HepG2 (cell line): Measurements from ENCODE around the gene DDX28. TPM values are rescaled to one million over a fixed set of nuclear protein-coding genes. Genes with fewer than 3 reads are reported as not detected.

Experiments used
- AHR ChIP-seq: IDR thresholded peaks from 2 replicates; pipeline ENCODE4 v1.6.1; 2018; ENCODE audit warnings: missing genetic modification reagents, missing compliant biosample characterization
- CREB3 ChIP-seq: sonication (generic); formaldehyde crosslinking; IDR thresholded peaks from 2 replicates; pipeline ENCODE4 v1.5.0; 2020; ENCODE audit warnings: missing genetic modification reagents
- GABPB1 ChIP-seq: IDR thresholded peaks from 2 replicates; pipeline ENCODE4 v1.6.1; 2016; ENCODE audit warnings: mild to moderate bottlenecking, missing genetic modification reagents, moderate library complexity, missing compliant biosample characterization
- GATAD1 ChIP-seq: IDR thresholded peaks from 2 replicates; pipeline ENCODE4 v1.6.1; 2016; ENCODE audit warnings: missing genetic modification reagents, missing compliant biosample characterization
- HNRNPUL1 ChIP-seq: fragments of 200-400 bp; formaldehyde crosslinking; IDR thresholded peaks from 2 replicates; pipeline ENCODE4 v1.6.1; 2017; ENCODE audit warnings: low read depth, mild to moderate bottlenecking, low read length, moderate library complexity
- IRF1 ChIP-seq: sonication (generic); formaldehyde crosslinking; IDR thresholded peaks from 2 replicates; pipeline ENCODE4 v1.4.0; 2020; ENCODE audit warnings: low read depth, mild to moderate bottlenecking, missing genetic modification reagents
- MZF1 ChIP-seq: sonication (generic); formaldehyde crosslinking; IDR thresholded peaks from 2 replicates; pipeline ENCODE4 v1.8.1; 2023; ENCODE audit warnings: mild to moderate bottlenecking, missing genetic modification reagents, borderline replicate concordance
- SOX5 ChIP-seq: IDR thresholded peaks from 2 replicates; pipeline ENCODE4 v1.6.1; 2016; ENCODE audit warnings: borderline replicate concordance
- ZBTB43 ChIP-seq: sonication (generic); formaldehyde crosslinking; conservative IDR thresholded peaks from 2 replicates; pipeline ENCODE4 v1.4.0; 2020; ENCODE audit warnings: missing genetic modification reagents
- ZBTB7A ChIP-seq: sonication (generic); formaldehyde crosslinking; IDR thresholded peaks from 2 replicates; pipeline ENCODE4 v1.8.0; 2022; ENCODE audit warnings: mild to moderate bottlenecking, missing genetic modification reagents
- ZNF292 ChIP-seq: sonication (generic); formaldehyde crosslinking; IDR thresholded peaks from 2 replicates; pipeline ENCODE4 v1.8.1; 2022; ENCODE audit warnings: mild to moderate bottlenecking, low read depth, missing genetic modification reagents, borderline replicate concordance
- ZNF605 ChIP-seq: sonication (generic); formaldehyde crosslinking; IDR thresholded peaks from 2 replicates; pipeline ENCODE4 v1.8.0; 2022; ENCODE audit warnings: mild to moderate bottlenecking, missing genetic modification reagents
- ZNF670 ChIP-seq: sonication (generic); formaldehyde crosslinking; IDR thresholded peaks from 2 replicates; pipeline ENCODE4 v1.8.0; 2022; ENCODE audit warnings: mild to moderate bottlenecking, missing genetic modification reagents, borderline replicate concordance
- ZSCAN21 ChIP-seq: sonication (generic); formaldehyde crosslinking; IDR thresholded peaks from 2 replicates; pipeline ENCODE4 v1.8.0; 2022; ENCODE audit warnings: mild to moderate bottlenecking, missing genetic modification reagents, moderate library complexity, borderline replicate concordance
- polyA plus RNA-seq, 8 experiments: library from polyadenylated mRNA; depleted of rRNA in 3 of 8; stranded (reverse) in 7 of 8; unstranded in 1 of 8; fragments of >200 nt; fragmentation: Illumina TruSeq in 4 of 8; extraction: Trizol in 4 of 8; gene quantifications; 2 replicates each; pipeline versions ENCODE4 v1.2.1 to v1.2.3, GENCODE V29; 2011 to 2016; ENCODE audit warnings: low read depth in 4 of 8, missing spikeins in 1 of 8, mixed read lengths in 1 of 8; ENCODE audit not compliant: insufficient read depth in 1 of 8
- total RNA-seq, 5 experiments: library from RNA; depleted of rRNA; stranded (reverse); fragments of >200 nt; fragmentation: Illumina TruSeq; extraction: Trizol; gene quantifications; 2 replicates each; pipeline ENCODE4 v1.2.3, GENCODE V29; 2016; ENCODE audit warnings: low read depth in 1 of 5
- TF ChIP-seq, protein P1 (sequence below), 2 experiments: sonication (generic) in 1 of 2; formaldehyde crosslinking in 1 of 2; IDR thresholded peaks; 2 replicates each; pipeline versions ENCODE4 v1.5.1 to v1.6.1; 2011 to 2020; ENCODE audit warnings: borderline replicate concordance in 1 of 2, low read depth in 1 of 2, low read length in 1 of 2, mild to moderate bottlenecking in 1 of 2, missing genetic modification reagents in 1 of 2, moderate library complexity in 1 of 2
- TF ChIP-seq, protein P2 (sequence below): sonication (generic); formaldehyde crosslinking; IDR thresholded peaks from 2 replicates; pipeline ENCODE4 v1.5.1; 2020; ENCODE audit warnings: mild to moderate bottlenecking, missing genetic modification reagents, borderline replicate concordance

DDX28 gene
- total and polyA plus RNA-seq, 2 of the 13 experiments (the other 11 are each of a cell fraction or from before 2014, with no cell fraction given) = 14.1 to 16.4 TPM

- peak; percentile 73 for TF ChIP-seq GATAD1 (CRISPR knock-in tag)
- peak; percentile 48; the same call in 1 of the 2 replicates for TF ChIP-seq AHR (CRISPR knock-in tag)
- TF ChIP-seq, protein P1, sequence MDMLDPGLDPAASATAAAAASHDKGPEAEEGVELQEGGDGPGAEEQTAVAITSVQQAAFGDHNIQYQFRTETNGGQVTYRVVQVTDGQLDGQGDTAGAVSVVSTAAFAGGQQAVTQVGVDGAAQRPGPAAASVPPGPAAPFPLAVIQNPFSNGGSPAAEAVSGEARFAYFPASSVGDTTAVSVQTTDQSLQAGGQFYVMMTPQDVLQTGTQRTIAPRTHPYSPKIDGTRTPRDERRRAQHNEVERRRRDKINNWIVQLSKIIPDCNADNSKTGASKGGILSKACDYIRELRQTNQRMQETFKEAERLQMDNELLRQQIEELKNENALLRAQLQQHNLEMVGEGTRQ (IDR thresholded peaks at IDR 0.05; ENCODE audit: low read depth, low read length) = no peak
- TF ChIP-seq, protein P1 (CRISPR knock-in tag; IDR thresholded peaks at IDR 0.05; ENCODE audit: borderline replicate concordance) = peak; percentile 30; the same call in 1 of the 2 replicates
- 0 out of 2 replicates have a peak, but pooled peaks have one; percentile 40 for TF ChIP-seq ZBTB43 (CRISPR knock-in tag)
- TF ChIP-seq ZBTB7A (CRISPR knock-in tag) = 0 out of 2 replicates have a peak, but pooled peaks have one; percentile 10
- TF ChIP-seq ZNF605 = peak; percentile 80
- peak; percentile 82 for TF ChIP-seq GABPB1 (CRISPR knock-in tag)
- no peak for TF ChIP-seq IRF1 (CRISPR knock-in tag)
- no peak for TF ChIP-seq HNRNPUL1
- no peak for TF ChIP-seq ZNF670 (CRISPR knock-in tag)
- TF ChIP-seq CREB3 (CRISPR knock-in tag) = peak; percentile 45; the same call in 1 of the 2 replicates
- TF ChIP-seq ZSCAN21 (CRISPR knock-in tag) = peak; percentile 52; the same call in 1 of the 2 replicates
- TF ChIP-seq SOX5 (CRISPR knock-in tag) = peak; percentile 33; the same call in 1 of the 2 replicates
- TF ChIP-seq ZNF292 (CRISPR knock-in tag) = peak; percentile 41; the same call in 1 of the 2 replicates
- TF ChIP-seq, protein P2, sequence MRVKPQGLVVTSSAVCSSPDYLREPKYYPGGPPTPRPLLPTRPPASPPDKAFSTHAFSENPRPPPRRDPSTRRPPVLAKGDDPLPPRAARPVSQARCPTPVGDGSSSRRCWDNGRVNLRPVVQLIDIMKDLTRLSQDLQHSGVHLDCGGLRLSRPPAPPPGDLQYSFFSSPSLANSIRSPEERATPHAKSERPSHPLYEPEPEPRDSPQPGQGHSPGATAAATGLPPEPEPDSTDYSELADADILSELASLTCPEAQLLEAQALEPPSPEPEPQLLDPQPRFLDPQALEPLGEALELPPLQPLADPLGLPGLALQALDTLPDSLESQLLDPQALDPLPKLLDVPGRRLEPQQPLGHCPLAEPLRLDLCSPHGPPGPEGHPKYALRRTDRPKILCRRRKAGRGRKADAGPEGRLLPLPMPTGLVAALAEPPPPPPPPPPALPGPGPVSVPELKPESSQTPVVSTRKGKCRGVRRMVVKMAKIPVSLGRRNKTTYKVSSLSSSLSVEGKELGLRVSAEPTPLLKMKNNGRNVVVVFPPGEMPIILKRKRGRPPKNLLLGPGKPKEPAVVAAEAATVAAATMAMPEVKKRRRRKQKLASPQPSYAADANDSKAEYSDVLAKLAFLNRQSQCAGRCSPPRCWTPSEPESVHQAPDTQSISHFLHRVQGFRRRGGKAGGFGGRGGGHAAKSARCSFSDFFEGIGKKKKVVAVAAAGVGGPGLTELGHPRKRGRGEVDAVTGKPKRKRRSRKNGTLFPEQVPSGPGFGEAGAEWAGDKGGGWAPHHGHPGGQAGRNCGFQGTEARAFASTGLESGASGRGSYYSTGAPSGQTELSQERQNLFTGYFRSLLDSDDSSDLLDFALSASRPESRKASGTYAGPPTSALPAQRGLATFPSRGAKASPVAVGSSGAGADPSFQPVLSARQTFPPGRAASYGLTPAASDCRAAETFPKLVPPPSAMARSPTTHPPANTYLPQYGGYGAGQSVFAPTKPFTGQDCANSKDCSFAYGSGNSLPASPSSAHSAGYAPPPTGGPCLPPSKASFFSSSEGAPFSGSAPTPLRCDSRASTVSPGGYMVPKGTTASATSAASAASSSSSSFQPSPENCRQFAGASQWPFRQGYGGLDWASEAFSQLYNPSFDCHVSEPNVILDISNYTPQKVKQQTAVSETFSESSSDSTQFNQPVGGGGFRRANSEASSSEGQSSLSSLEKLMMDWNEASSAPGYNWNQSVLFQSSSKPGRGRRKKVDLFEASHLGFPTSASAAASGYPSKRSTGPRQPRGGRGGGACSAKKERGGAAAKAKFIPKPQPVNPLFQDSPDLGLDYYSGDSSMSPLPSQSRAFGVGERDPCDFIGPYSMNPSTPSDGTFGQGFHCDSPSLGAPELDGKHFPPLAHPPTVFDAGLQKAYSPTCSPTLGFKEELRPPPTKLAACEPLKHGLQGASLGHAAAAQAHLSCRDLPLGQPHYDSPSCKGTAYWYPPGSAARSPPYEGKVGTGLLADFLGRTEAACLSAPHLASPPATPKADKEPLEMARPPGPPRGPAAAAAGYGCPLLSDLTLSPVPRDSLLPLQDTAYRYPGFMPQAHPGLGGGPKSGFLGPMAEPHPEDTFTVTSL (CRISPR knock-in tag) = no peak
- TF ChIP-seq MZF1 (CRISPR knock-in tag) = no peak; the same call in 1 of the 2 replicates
These were observed 29.6 kb downstream of the DDX28 start (continued) for GRCh38 chr16:67993207-67994039.
